ENCODE measurements around the gene ENTPD2. TPM values are rescaled to one million over a fixed set of nuclear protein-coding genes. Genes with fewer than 3 reads are reported as not detected.
A peak's percentile ranks its signal among the peaks of the same experiment; 100 is the strongest.

ENTPD2 gene
- total and polyA plus RNA-seq, 8 donors, result 0.71 to 4.7 (median 2.4) TPM

- Histone ChIP-seq H3K9me3 (peaks cover 0 to 4% of the 10 kb centered on the region in 2 donors), H3K4me1 (no peaks in the 10 kb centered on the region), H3K36me3 (peaks cover 0 to 52% of the 10 kb centered on the region in 2 donors), H3K27ac (no peak overlapping the region), H3K27me3 (no peaks in the 10 kb centered on the region), H3K4me3 (no peak overlapping the region)
- intact Hi-C loops (cut with DNase I), result no loop called here
- no peak for TF ChIP-seq CTCF (IDR thresholded peaks at IDR 0.05)
- no peak for DNase-seq
- no peak for ATAC-seq
These were observed 44.6 kb downstream of the ENTPD2 start for GRCh38 chr9:137009217-137009616.

- Histone ChIP-seq H3K27ac (no peak overlapping the region), H3K9me3 (peaks cover 0 to 4% of the 10 kb centered on the region in 2 donors), H3K4me1 (no peaks in the 10 kb centered on the region), H3K4me3 (no peak overlapping the region), H3K36me3 (peaks cover 0 to 43% of the 10 kb centered on the region in 2 donors), H3K27me3 (no peaks in the 10 kb centered on the region)
- no peak for DNase-seq
- ATAC-seq, result no peak
- intact Hi-C loops (cut with DNase I), result no loop called here
- TF ChIP-seq CTCF (IDR thresholded peaks at IDR 0.05), result no peak
These were observed 45.5 kb downstream of the ENTPD2 start for GRCh38 chr9:137008312-137008711.

GRCh38 chr9:137007816-137008270 is 46.0 kb downstream of the ENTPD2 start:
- Histone ChIP-seq H3K9me3 (peaks cover 0 to 4% of the 10 kb centered on the region in 2 donors), H3K27ac (no peak overlapping the region), H3K27me3 (no peaks in the 10 kb centered on the region), H3K36me3 (peaks cover 0 to 38% of the 10 kb centered on the region in 2 donors), H3K4me3 (no peak overlapping the region), H3K4me1 (no peaks in the 10 kb centered on the region)
- no peak for TF ChIP-seq CTCF (IDR thresholded peaks at IDR 0.05)
- ATAC-seq (no peak), DNase-seq (no peak)
- intact Hi-C loops (cut with DNase I), result no loop called here

- no peak overlapping the region for H3K27ac ChIP-seq
- peaks cover 0 to 4% of the 10 kb centered on the region in 2 donors for H3K9me3 ChIP-seq
- H3K4me1 ChIP-seq, result no peaks in the 10 kb centered on the region
- intact Hi-C loops (cut with DNase I), result no loop called here
- H3K36me3 ChIP-seq, result peaks cover 0 to 32% of the 10 kb centered on the region in 2 donors
- TF ChIP-seq CTCF (IDR thresholded peaks at IDR 0.05), result no peak
- peak; percentile 64 for ATAC-seq
- H3K27me3 ChIP-seq, result no peaks in the 10 kb centered on the region
- DNase-seq, result no peak
- no peak overlapping the region for H3K4me3 ChIP-seq
These were observed 46.6 kb downstream of the ENTPD2 start for GRCh38 chr9:137007108-137007815.

GRCh38 chr9:137006116-137007003 is 47.5 kb downstream of the ENTPD2 start:
- no peak for TF ChIP-seq CTCF (IDR thresholded peaks at IDR 0.05)
- Histone ChIP-seq H3K4me3 (no peak overlapping the region), H3K36me3 (peaks cover 0 to 23% of the 10 kb centered on the region in 2 donors), H3K9me3 (peaks cover 0 to 4% of the 10 kb centered on the region in 2 donors), H3K27me3 (no peaks in the 10 kb centered on the region), H3K4me1 (peaks cover 0 to 1% of the 10 kb centered on the region in 2 donors), H3K27ac (no peak overlapping the region)
- ATAC-seq (no peak), DNase-seq (no peak)
- intact Hi-C loops (cut with DNase I), result no loop called here
